ENCODE data around the gene CDX2. TPM values are rescaled to one million over a fixed set of nuclear protein-coding genes. Genes with fewer than 3 reads are reported as not detected.

The CDX2 gene
- total RNA-seq, 4 donors from 2014 or later, result not detected

DNA sequence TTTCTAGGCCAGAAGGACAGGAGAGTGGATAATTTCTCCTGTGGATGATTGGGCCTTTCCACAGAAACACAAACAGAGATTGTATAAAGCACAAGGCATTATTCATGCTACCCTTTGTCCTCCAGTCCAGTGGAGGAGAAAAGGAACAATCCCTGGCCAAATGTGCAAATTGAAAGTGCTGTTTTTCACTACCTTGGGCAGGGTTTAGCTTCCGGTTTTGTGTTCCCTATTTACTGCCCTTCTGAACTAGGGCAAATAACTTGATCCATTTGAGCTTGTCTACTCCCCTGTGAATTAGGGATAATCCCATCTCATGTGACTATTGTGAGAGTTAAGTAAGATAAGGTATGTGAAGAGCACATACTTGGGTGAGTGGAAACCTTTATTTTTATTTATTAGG, 36.0 kb downstream of the CDX2 start:
- 64% methylated on average over 1 of the region's 1 CpG for WGBS
- Histone ChIP-seq H3K27ac (no peak overlapping the region), H3K4me1 (peaks cover 6% of the 10 kb centered on the region), H3K9me3 (no peaks in the 10 kb centered on the region), H3K36me3 (no peaks in the 10 kb centered on the region), H3K27me3 (peaks cover 57% of the 10 kb centered on the region), H3K4me3 (no peak overlapping the region)
- TF ChIP-seq POLR2AphosphoS5 (IDR thresholded peaks at IDR 0.05), result no peak
- no peak for TF ChIP-seq POLR2A (IDR thresholded peaks at IDR 0.05)
- TF ChIP-seq EP300 (IDR thresholded peaks at IDR 0.05), result no peak
- TF ChIP-seq CTCF (IDR thresholded peaks at IDR 0.05), result no peak
- no peak for DNase-seq (ENCODE audit: low spot score in 2 of 2)

- peaks cover 22% of the 10 kb centered on the region for H3K4me1 ChIP-seq
- no peak overlapping the region for H3K27ac ChIP-seq
- no peak overlapping the region for H3K4me3 ChIP-seq
- TF ChIP-seq POLR2AphosphoS5 (IDR thresholded peaks at IDR 0.05) (no peak), CTCF (IDR thresholded peaks at IDR 0.05) (no peak), POLR2A (IDR thresholded peaks at IDR 0.05) (no peak), EP300 (IDR thresholded peaks at IDR 0.05) (no peak)
- H3K9me3 ChIP-seq, result no peaks in the 10 kb centered on the region
- no peak for DNase-seq (ENCODE audit: low spot score in 2 of 2)
- no peaks in the 10 kb centered on the region for H3K36me3 ChIP-seq
- H3K27me3 ChIP-seq, result peaks cover 90% of the 10 kb centered on the region
Measured at GRCh38 chr13:27929868-27930267, 39.2 kb downstream of the CDX2 start.

- H3K27me3 ChIP-seq, result peaks cover 98% of the 10 kb centered on the region
- 3% methylated on average over 41 of the region's 48 CpGs for WGBS
Measured at GRCh38 chr13:27928805-27929753, 40.0 kb downstream of the CDX2 start.

DNA sequence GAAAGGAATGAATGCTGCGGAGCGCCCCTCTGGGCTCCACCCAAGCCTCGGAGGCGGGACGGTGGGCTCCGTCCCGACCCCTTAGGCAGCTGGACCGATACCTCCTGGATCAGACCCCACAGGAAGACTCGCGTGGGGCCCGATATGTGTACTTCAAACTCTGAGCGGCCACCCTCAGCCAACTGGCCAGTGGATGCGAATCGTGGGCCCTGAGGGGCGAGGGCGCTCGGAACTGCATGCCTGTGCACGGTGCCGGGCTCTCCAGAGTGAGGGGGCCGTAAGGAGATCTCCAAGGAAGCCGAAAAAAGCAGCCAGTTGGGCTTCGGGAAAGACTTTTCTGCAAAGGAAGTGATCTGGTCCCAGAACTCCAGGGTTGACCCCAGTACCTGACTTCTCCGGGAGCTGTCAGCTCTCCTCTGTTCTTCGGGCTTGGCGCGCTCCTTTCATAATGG, 40.7 kb downstream of the CDX2 start:
- H3K4me3 ChIP-seq, result no peak overlapping the region
- DNase-seq (ENCODE audit: low spot score in 2 of 2), result no peak
- H3K9me3 ChIP-seq, result no peaks in the 10 kb centered on the region
- 3% methylated on average over 22 of the region's 26 CpGs for WGBS
- H3K4me1 ChIP-seq, result peaks cover 30% of the 10 kb centered on the region
- no peak for TF ChIP-seq EP300 (IDR thresholded peaks at IDR 0.05)
- TF ChIP-seq POLR2A (IDR thresholded peaks at IDR 0.05), result no peak
- TF ChIP-seq POLR2AphosphoS5 (IDR thresholded peaks at IDR 0.05), result no peak
- TF ChIP-seq CTCF (IDR thresholded peaks at IDR 0.05), result no peak
- no peak overlapping the region for H3K27ac ChIP-seq
- H3K27me3 ChIP-seq, result peaks cover 99% of the 10 kb centered on the region
- H3K36me3 ChIP-seq, result no peaks in the 10 kb centered on the region

More at GRCh38 chr13:27928805-27929753, 40.0 kb downstream of the CDX2 start:
- no peak for DNase-seq (ENCODE audit: low spot score in 2 of 2)
- TF ChIP-seq POLR2A (IDR thresholded peaks at IDR 0.05) (no peak), POLR2AphosphoS5 (IDR thresholded peaks at IDR 0.05) (no peak), CTCF (IDR thresholded peaks at IDR 0.05) (no peak), EP300 (IDR thresholded peaks at IDR 0.05) (no peak)
- Histone ChIP-seq H3K4me3 (no peak overlapping the region), H3K36me3 (no peaks in the 10 kb centered on the region), H3K9me3 (no peaks in the 10 kb centered on the region), H3K4me1 (peaks cover 27% of the 10 kb centered on the region), H3K27ac (no peak overlapping the region)

Measured in suprapubic skin (tissue), 4 donors.